GM12878 (cell line): ENCODE results near the gene NUAK2.

Source experiments
- CTCF ChIP-seq, 3 experiments: IDR thresholded peaks in 2 of 3; conservative IDR thresholded peaks in 1 of 3; 2 replicates each; pipeline ENCODE4 v1.5.1; 2011; ENCODE audit warnings: low read depth in 3 of 3, low read length in 3 of 3, mild to moderate bottlenecking in 3 of 3, control low read depth in 2 of 3, moderate library complexity in 2 of 3, inconsistent platforms in 1 of 3, mixed read lengths in 1 of 3; ENCODE audit not compliant: control insufficient read depth in 2 of 3, insufficient read depth in 1 of 3; ENCODE audit errors: extremely low read depth in 1 of 3
- NFYB ChIP-seq: IDR thresholded peaks from 2 replicates; pipeline ENCODE4 v1.6.1; 2011; ENCODE audit warnings: low read depth, mild to moderate bottlenecking, low read length, improper control_type of control experiment, moderate library complexity; ENCODE audit not compliant: insufficient read depth

DNA sequence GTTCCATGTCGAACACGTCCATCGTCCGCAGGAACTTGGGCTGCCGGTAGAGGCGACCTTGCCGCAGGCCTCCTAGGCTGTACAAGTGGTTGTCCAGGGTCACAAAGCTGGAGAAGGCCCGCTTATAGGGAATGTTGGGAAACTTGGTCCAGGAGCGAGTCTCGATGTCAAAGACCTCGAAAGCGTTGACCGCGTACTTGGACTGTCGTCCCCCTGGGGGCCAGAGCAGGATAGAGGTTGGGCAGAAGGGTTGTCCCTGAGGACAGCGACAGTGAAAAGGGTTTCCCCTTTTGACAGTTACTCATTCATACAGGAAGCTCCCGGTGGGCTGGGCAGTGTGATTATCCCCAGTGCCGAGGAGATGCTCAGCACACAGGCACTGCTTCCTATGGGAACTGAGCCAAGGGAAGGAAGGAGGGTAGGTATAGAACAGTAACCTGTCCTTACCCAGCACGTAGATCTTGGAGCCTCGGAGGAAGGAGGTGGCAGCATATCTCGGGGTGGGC, 17.7 kb upstream of the NUAK2 start:
- TF ChIP-seq NFYB (no peak), CTCF (IDR thresholded peaks at IDR 0.05 in 2 of 3, conservative IDR thresholded peaks at IDR 0.05 in 1 of 3; ENCODE audit: control insufficient read depth in 2 of 3, extremely low read depth in 1 of 3, insufficient read depth in 1 of 3, low read depth in 3 of 3, low read length in 3 of 3) (no peak)
